ENCODE results near the gene JDP2. TPM values are rescaled to one million over a fixed set of nuclear protein-coding genes. Genes with fewer than 3 reads are reported as not detected.

The JDP2 gene
- polyA plus RNA-seq, 12 donors, result 35.1 to 60.5 (median 47.5) TPM; not detected in 1

GRCh38 chr14:75434138-75434889 lies 6.5 kb downstream of the JDP2 start:
- DNase-seq, result no peak

DNA sequence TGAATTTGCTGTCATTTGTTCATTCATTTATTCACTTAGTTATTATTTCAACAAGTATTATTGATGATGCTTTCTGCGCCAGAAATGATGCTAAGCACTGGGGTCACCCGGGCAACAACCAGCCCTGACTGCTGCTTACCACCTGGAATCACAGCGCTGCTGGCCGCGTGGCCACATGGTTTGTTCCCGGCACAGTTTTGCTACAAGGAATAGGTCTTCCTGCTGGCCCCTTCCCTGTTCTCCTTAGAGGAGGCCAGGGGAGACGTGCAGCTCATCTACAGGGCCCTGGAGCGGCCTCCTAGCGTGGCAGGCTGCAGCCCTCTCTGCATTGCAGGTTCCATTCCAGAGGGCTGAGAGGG lies 7.0 kb downstream of the JDP2 start:
- DNase-seq, result no peak

DNA sequence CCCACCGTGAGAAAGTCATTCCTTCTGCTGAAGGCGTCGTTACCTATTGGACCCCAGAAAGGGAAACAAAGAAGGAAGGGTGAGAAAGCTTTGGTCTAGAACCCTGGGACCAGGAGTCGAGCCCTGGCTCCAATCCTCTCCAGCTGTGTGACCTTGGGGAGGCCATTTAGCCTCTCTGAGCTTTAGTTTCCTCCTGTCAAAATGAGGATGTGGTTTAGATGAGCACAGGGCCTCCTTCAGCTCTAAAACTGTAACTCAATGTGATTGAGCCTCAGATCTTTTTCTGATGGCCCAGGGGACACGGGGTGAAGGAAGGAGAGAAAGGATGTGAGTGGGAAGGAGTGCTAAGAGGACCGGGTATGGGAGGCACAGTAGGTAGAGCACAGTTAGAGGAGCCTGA lies 7.7 kb downstream of the JDP2 start:
- DNase-seq, result no peak

DNA sequence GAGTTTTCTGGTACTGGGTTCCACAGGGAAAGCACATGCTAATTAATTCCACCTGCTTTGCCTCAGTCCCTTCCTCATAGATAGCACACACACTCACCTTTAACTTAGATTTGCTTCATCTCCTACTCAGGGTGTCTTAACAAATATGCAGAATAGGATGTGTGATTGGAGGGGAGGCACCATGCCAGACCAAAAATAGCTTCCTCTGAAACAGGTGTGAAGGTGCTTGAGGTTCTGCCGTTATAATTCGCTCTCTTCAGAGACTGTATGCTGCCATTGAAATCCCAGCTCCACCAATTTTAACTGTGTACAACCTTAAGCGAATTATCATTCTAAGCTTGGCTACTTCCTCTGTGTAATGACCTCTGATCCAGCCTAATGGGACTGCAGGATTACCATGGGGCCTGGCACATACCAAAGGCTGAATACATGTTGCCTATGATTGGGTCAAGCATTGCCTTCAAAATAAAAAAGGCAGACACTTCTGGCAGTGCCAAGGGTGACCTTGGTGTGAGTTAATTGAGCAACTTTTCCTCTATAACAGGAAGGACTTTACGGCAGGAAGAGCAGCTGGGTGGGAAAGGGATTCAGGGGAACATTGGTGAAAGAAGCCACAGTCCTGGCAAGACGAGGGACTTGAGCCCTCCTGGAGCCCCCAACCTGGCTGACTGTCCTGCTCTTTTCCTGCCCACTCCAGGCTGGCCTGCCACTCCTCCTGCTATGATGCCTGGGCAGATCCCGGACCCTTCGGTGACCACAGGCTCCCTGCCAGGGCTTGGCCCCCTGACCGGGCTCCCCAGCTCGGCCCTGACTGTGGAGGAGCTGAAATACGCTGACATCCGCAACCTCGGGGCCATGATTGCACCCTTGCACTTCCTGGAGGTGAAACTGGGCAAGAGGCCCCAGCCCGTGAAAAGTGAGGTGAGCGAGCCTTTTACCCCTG lies 9.7 kb downstream of the JDP2 start:
- no peak for DNase-seq

DNA sequence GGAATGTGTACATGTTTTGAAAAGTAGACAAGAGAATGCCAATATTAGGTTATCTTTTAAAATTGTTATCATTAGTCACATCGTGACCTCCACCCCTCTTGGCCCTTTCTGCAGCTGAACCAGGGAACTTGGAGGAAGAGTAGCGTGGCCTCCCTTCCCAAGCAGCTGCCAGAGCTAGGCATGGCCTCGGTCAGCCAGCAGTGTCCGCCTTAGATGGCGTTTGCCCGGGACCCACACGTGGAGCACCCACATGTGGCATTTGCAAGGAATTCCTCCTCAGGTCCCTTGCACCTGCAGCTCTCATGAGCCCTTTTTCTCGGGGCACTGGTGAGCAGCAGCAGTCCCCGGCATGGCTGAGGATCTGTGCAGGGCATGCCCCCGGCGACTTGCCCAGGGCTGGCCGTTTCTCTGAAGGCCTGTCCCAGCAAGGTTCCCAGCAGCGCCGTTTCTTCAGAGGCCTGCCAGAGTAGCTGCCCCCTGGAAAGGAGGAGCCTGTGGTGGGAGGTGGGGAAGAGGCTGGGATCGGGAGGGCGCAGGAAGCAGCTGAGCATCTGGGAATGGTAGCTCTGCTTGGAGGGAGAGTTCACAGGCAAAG lies 10.8 kb downstream of the JDP2 start:
- no peak for DNase-seq

DNA sequence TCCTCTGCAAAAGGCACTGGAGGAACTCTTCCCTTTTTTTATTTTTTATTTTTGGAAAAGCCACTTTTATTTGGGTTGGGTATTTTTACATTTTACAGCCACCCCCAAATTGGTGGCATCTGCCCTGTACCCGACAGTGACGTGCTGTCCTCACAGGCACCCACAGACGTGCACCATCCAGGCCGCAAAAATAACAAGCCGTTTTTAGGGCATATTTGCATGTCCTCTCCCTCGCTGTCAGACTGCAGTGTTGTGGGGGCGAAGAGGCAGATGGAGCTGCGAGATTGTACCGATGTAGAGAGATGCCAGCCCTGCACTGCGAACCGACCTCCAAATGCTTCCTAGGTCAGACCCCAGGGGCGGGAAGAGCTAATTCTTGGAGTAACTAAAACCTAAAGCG lies 12.2 kb downstream of the JDP2 start:
- DNase-seq, result no peak

DNA sequence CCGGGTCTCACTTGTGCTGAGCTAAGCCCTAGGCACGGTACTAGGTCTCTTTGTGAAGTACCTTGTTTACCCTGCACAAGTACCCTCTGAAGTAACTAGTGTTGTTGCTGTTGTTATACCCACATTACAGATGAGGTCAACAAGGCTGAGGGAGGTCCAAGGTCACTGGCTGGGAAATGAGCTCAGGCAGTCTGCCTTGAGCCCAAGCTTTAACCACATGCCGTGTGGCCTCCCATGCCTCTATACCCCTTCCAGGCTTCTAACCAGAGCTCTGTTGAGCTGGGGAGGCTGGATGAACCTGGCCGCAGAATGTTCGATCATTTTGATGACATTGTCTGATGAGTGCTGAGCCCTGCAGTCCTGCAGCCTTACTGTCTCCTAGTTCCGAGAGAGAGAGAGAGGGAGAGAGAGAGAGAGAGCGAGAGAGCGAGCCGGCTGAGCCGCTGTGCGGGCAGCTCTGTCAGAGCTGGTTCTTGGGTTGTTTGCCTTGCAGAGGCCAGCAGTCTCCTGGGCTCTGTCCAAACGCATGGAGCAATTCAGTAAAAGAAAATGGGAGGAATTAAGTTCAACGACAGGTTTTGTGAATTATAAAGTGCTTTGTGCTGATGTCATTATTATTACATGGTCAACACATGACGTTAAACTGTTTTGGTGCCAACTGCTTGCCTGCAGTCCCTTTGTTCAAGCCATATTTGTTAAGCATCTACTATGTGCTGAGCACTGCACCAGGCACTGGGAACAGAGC lies 13.1 kb downstream of the JDP2 start:
- no peak for DNase-seq

DNA sequence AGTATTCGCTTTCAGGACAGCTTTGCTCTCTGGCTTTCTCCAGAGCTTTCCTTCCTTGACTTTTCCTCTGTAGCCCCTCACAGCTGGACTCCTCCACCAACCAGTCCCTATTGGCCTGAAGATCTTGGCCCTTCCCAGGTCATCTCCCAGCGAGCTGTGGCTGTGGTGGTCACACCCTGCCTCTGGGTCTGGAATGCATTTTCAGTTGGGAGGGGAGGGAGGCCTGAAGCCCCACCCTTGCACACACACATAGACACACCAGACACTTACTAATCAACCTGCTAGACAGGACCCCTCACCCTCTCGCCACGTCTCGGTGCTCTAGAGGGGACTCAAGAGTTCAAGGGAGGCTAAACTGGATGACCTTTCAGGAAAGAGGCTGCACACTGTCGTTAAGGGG lies 13.9 kb downstream of the JDP2 start:
- no peak for DNase-seq

DNA sequence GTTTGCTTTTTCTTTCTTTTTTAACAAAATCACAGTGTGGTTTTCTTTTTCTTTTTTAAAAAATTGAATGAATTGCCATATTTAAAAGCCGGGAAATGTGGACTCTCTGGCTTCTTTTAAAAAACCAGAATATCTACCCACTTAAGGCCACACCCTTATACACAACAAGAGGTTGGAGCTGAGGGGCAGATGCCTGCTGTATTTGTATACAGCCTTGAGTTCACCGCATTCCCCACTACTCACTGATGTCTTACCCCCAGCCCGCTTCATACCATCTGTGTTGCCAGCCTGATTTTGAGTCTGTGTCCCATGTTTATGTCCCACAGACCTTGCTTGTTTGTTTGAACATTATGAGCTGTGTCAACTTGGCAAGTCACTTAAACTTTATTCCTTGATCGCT lies 14.3 kb downstream of the JDP2 start:
- DNase-seq, result no peak

DNA sequence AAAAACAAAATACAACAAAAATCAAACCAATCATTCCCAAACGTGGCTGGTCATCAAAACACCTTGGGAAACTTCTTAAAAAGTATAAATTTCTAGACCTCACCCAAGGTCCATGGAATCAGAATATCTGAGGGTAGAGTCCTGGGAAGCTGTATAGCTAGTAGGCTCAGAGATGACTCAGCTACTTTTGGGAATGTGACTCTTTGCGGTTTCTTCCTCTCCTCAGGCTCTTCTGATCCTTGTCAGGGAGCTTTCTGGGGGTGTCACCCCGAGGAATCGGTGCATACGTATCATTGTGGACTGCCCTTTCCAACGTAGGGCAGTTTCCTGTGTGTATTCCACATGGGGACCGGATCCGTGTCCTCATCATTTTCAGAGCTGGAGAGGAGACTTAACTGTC lies 14.8 kb downstream of the JDP2 start:
- no peak for DNase-seq

GRCh38 chr14:75443203-75443969 lies 15.6 kb downstream of the JDP2 start:
- no peak for DNase-seq

GRCh38 chr14:75445236-75445635 lies 17.4 kb downstream of the JDP2 start:
- DNase-seq, result no peak

GRCh38 chr14:75445963-75446362 lies 18.1 kb downstream of the JDP2 start:
- no peak for DNase-seq

- no peak for DNase-seq
Measured at GRCh38 chr14:75446447-75446846, 18.6 kb downstream of the JDP2 start.

- no peak for DNase-seq
Measured at GRCh38 chr14:75448209-75448608, 20.4 kb downstream of the JDP2 start.

DNA sequence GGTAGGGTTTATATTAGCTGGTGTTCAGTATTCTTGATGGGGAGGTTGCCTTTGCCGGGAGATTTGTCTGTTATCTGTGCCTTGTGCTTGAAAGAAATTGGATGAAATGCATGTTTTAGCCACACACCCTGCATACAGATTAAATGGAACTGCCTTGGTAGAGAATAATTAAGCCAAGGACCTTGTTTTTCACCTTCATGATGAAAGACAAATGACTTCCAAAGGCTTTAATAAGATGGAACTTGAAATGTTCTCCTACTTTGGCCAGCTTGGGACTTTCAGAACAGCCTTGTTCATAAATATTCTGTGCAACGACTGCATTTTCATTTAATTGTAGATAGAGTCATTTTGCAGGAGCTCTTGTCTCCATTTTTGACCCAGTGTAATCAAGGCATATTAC lies 21.2 kb downstream of the JDP2 start:
- no peak for DNase-seq

DNA sequence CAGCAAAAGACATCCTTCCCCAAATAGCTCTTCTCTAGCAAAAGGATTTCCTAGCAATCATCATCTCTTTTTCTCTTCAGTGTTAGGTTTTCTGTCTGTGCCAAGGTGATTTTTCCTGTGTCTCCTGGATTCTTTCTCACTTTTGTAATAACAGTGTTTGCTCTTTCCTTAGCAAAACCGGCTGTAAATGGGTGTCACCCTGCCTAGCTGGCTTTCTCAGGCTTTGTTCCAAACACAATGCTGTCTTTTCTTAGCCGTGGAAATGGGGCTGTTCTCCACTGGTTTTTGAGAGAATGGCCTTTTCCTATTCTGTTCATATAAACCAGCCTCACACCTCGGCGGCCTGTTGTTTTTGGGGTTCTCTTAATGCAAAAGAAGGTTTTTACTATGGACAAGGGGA lies 21.9 kb downstream of the JDP2 start:
- no peak for DNase-seq

- no peak for DNase-seq
Measured at GRCh38 chr14:75450381-75451276, 22.8 kb downstream of the JDP2 start.

- DNase-seq, result no peak
Measured at GRCh38 chr14:75452324-75452723, 24.5 kb downstream of the JDP2 start.

Measured in muscle of arm (tissue), 12 donors.